HG03064 (cell line): ENCODE data around the gene FAM174C.
A peak's percentile ranks its signal among the peaks of the same experiment; 100 is the strongest.

Experiments used
- ATAC-seq: cut with Tn5 transposase; IDR thresholded peaks from one replicate; pipeline ENCODE4 v1.9.1; 2021; ENCODE audit warnings: low read depth; ENCODE audit not compliant: unreplicated experiment

Gene FAM174C

DNA sequence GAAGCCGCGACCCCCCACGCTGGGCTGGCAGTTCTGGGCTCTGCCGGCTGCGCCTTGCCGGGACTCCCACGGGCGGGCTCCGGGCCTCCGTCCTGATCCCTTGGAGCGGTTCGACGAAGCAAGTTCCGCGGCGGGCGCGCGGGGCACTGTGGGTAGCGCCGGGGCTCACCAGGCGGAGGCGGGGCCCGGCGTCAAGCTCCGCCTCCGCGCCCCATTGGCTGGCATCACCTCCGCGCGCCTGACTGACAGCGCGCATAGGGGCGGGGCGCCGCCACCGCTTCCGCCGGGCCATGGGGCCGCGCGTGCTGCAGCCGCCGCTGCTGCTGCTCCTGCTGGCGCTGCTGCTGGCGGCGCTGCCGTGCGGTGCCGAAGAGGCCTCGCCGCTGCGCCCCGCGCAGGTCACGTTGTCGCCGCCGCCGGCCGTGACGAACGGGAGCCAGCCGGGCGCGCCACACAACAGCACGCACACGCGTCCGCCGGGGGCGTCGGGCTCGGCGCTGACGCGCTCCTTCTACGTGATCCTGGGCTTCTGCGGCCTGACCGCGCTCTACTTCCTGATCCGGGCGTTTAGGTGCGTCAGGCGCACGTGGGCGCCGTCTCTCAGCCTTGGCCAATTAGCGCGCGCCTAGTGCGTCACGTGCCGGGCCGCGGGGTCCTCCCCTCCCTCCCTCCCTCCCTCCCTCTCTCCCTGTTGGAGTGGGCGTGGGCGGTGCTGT lies at the start of gene FAM174C:
TSS of gene FAM174C (plus strand) at position 271 of the 716 bp plus-strand sequence. CDS start at position 291, 20 bp downstream.
- ATAC-seq = peak; percentile 60

- no peak for ATAC-seq
These were observed 49.2 kb upstream of the FAM174C start for GRCh38 chr19:1226227-1226518.

GRCh38 chr19:1226522-1227303 lies 48.6 kb upstream of the FAM174C start:
- ATAC-seq = no peak

- ATAC-seq = no peak
These were observed 47.9 kb upstream of the FAM174C start for GRCh38 chr19:1227304-1228054.

DNA sequence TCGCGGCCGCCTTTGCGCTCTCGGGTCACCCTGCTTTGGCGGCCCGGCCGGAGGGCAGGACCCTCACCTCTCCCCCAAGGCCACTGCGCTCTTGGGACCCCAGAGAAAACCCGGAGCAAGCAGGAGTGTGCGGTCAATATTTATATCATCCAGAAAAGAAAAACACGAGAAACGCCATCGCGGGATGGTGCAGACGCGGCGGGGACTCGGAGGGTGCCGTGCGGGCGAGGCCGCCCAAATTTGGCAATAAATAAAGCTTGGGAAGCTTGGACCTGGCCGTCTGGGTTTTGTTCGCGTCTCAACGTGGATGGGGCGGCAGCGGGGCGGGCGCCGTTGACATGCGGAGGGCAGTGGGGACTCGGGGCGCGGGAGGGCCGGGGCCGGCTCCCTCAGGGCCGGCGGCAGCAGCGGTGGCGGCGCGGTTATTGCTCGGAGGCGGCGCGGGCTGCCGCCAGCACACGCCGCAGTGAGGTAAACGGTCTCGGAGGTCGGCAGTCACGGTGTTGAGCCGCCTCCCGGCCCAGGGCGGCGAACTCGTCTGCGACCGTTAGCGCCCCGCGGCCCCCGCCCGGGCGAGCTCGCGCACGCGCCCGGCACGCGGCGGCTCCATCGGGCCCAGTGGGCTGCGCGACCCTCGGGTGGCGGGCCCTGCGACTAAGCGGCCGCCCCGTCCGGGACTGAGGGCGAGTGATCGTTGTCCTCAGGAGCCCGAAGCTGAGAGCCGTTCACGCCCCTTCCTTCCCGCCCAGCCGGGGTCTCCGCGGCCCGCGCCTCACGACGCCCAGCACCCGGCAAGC lies 47.0 kb upstream of the FAM174C start:
- no peak for ATAC-seq

- no peak for ATAC-seq
These were observed 46.0 kb upstream of the FAM174C start for GRCh38 chr19:1229056-1229923.

DNA sequence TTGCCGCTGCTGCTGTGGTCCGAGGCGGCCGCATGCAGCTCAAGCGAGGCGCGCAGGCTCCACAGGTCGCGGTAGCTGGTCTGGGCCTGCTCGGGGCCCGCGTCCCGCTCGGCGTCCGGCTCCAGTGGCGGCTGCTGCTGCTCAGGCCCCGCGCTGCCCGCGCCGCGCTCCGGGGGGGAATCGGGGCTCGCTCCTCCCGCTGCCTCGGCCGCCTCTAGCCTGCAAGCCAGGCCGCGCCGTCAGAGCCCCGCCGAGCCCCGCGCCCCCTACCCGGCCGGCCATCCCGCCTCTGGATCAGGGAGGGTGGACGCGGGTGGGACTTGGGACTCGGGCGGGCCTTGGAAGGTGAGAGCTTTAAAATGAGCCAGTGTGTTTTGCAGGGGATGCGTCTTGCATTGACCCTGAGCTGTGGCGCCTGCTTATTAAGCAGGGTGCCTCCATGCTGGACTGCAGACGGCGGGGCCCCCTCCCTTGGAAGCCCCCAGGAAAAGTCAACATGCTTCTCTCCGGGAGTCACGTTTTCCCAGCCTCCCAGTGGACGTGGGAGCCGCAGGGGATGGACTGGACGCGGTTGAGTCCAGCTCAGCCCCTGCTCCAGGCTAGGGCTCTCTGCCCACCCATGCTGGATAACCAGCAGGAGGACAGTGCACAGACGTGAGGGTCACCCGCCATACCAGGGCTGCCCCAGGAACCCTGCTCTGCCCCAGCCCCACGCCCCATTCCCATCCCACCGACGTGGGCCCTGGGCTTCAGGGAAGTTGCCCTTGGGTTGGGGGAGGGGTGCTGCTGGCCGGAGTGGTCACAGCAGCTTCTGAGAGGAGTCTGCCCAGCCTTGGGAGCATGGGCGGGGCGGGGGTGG lies 45.2 kb upstream of the FAM174C start:
- no peak for ATAC-seq

- ATAC-seq = no peak
These were observed 44.4 kb upstream of the FAM174C start for GRCh38 chr19:1230783-1231489.

DNA sequence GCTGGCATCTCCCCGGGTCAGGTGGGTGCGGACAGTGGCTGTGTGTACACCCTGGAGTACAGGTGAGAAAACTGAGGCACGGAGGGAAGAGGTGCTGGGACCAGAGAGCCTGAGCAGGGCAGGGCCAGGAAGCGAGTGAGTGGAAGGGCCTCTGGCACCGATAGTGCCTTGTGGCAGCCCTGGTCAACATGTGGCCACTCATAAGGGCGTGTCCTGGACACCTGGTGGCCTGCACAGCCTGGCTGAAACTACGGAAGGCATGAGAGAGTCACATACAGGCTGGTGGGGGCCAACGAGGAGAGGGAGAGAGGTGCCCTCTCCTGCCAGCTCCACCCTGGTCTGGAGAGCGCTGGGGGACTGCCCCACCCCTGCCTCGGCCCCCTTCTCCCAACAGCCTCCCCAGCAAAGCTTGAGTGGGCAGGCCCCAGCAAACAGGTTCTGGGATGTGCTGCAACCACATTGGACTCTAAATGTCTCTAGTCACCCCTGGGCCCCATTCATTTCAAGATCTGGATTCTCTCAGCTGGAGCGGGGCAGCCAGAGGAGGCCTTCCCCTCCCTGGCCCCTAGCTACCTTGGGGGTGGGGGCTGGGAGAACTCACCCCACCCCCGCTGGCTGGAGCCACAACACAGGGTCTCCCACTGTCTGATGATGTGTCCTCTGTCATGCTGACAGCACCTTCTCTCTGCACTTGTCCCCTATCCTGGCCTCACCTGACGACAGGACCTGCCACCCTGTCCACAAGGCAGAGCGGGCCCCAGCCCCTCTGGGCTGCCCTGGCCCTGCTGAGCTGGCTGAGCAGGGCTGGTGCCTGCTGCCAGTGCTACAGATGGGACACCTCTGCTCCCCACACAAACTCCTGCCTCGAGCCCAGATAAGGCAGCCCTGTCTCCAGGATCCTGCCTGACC lies 43.3 kb upstream of the FAM174C start:
- ATAC-seq = no peak

DNA sequence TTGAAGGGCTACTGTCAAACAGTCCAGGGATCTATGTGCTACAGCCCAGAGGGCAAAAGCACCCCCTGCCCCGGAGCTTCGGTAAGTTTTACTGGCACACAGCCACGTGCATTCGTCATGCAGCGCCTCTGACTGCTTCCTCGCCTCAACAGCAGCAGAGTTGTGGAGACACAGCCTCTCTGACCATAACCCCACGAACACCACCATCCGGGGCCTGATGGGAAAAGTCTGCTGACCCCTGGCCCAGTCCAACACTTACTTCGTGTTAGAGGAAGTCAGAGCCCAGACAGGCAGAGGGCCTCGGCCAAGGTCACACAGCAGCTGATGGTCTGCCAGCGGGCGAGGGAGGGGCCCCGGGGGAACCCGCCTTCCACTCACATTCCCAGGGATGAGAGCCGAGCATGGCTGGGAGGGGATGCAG lies 42.7 kb upstream of the FAM174C start:
- no peak for ATAC-seq

DNA sequence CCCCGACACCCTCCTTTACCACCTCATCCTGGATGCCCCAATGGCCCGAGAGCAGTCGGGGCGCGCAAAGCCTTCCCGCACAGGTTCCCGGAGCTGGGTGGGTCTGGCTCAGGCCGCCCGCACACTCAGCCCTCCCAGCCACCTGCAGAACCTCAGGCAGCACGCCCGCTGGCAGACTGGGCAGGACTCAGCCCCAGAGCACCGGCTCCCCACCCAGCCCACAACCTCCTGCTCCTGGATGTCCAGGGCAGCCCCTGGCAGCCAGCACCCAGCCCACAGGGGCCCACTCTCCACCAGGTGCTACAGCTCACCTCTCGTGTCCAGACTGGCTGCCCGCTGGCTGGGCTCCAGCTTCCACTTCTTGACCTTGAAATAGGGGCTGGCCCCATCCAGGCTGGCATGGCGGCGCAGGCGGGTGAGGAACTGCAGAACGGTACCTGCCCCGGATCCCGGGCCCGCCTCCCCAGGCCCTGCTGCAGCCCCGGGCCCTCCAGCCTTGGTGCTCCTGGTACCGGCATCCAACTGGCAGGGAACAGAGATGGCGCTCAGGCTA lies 42.1 kb upstream of the FAM174C start:
- ATAC-seq = no peak

DNA sequence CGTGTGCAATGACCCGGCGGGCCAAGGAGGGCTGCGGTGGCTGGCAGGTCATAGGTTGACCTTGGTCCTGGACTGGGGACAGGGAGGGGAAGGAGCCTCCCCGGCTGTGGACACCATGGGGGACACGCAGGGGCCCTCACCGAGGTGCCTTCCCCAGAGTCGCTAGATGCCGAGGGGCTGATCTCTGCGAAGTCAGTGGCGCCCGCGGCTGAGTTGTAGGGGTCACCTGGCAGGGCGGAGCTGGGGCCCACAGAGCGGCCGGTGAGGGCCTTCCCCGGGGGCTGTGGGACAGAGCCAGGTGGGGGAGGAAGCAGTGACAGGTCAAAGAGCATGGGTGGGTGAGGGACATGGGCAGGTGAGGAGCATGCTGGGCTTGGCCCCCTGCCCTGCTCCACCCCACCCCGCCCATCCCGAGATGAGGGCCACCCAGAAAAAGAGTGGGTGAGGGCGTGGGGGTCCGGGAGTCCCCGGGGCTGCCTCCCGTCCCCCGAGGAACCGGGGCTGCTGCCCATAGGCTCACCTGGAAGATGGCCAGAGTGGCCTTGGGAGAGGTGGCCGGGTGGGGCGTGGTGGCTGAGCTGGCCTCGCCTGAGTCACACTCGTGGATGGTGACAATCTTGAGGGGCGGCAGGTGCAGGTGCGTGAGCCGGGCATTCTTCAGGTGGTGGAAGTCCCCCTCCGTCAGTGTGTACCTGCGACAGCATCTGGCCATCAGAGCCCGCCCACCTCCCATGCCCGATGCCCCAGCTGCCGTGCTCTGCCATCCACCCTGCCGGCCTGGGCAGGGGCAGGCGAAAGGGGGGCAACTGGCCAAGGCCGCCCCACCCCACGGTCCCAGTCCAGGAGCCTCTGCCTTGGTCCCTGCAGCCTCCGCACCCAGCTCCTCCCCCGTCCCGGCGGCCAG lies 41.0 kb upstream of the FAM174C start:
- ATAC-seq = no peak

GRCh38 chr19:1234955-1235380 lies 40.4 kb upstream of the FAM174C start:
- no peak for ATAC-seq

- ATAC-seq = no peak
These were observed 39.4 kb upstream of the FAM174C start for GRCh38 chr19:1235625-1236538.

DNA sequence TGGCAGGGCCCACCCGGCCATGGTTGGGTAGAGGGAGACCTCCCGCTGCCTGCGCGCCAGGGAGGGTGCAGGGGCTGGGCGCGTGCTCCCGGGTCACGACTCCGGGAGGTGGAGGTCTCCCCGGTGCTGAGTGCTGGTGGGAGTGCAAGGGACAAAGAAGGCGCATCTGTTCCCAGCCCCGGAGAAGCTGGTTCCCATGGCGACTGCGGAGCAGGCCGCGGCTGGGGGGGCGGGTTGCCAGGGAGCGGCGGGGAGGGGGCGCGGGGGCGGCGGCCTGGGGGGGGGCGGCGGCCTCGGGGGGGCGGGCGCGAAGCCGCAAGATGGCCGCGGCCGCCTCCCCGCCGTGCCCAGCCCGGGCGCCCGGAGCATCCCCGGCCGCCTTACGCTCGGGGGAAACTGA lies 38.8 kb upstream of the FAM174C start:
- ATAC-seq = no peak
